Transverse colon (tissue), 4 donors: Measurements from ENCODE around the gene RPS2. TPM values are rescaled to one million over a fixed set of nuclear protein-coding genes. Genes with fewer than 3 reads are reported as not detected.

Source experiments
- DNase-seq: peaks from one replicate; pipeline ENCODE4 v3.0.0-alpha.2; 2019
- H3K27ac ChIP-seq, 4 donors: fragments of 200-600 bp; sonication (generic); 2 replicates each; pipeline ENCODE4 v1.5.1; 2016 to 2018; ENCODE audit warnings: inconsistent platforms in 4 of 4
- H3K27me3 ChIP-seq: fragments of 200-600 bp; sonication (generic); 2 replicates; pipeline ENCODE4 v1.5.1; 2017; ENCODE audit warnings: inconsistent platforms
- H3K36me3 ChIP-seq, 4 donors: fragments of 200-600 bp; sonication (generic); 2 replicates each; pipeline ENCODE4 v1.5.1; 2017 to 2019; ENCODE audit warnings: inconsistent platforms in 4 of 4
- H3K4me1 ChIP-seq, 4 donors: fragments of 200-600 bp; sonication (generic); 2 replicates each; pipeline ENCODE4 v1.5.1; 2017 to 2020; ENCODE audit warnings: inconsistent platforms in 4 of 4
- H3K4me3 ChIP-seq, 4 donors: fragments of 200-600 bp; sonication (generic); 1 replicate in 1 of 4; 2 replicates in 3 of 4; pipeline versions ENCODE4 v1.5.1 to v1.6.1; 2017 to 2019; ENCODE audit warnings: inconsistent platforms in 4 of 4
- H3K9me3 ChIP-seq, 2 donors: fragments of 200-600 bp; sonication (generic); 2 replicates each; pipeline ENCODE4 v1.5.1; 2017 to 2019; ENCODE audit warnings: inconsistent platforms in 2 of 2
- EP300 ChIP-seq: sonication (generic); formaldehyde crosslinking; IDR thresholded peaks from one replicate; pipeline ENCODE4 v1.6.1; 2017; ENCODE audit warnings: antibody characterized with exemption, low read depth
- POLR2A ChIP-seq: fragments of 450-650 bp; IDR thresholded peaks from one replicate; pipeline ENCODE4 v1.6.1; 2016; ENCODE audit warnings: antibody characterized with exemption, mild to moderate bottlenecking, moderate library complexity
- POLR2AphosphoS5 ChIP-seq, 3 donors: sonication (generic); formaldehyde crosslinking; IDR thresholded peaks; one replicate each; pipeline ENCODE4 v1.6.1; 2016; ENCODE audit warnings: antibody characterized with exemption in 3 of 3
- WGBS, 2 donors: methylation state at CpG; one replicate each; pipeline ENCODE4 v1.1.5; 2018; ENCODE audit warnings: low coverage in 1 of 2; 5-methylcytosine and 5-hydroxymethylcytosine counted together
- in situ Hi-C, 4 donors: fragments of 200-750 bp; cut with MboI; loops; one replicate each; pipeline versions ENCODE4 v1.15.0 to v1.15.1; 2017; ENCODE audit warnings: low sequenced_read_pairs in 3 of 4, low pct_ligation_motif_present in 1 of 4, low pct_unique_long_range_greater_than_20kb in 1 of 4
- intact Hi-C: fragments of 100-400 bp; cut with DNase I; formaldehyde crosslinking; loops from one replicate; pipeline ENCODE4 v1.15.1; 2023; ENCODE audit warnings: low total_unique reads
- total RNA-seq, 4 donors: library from RNA; depleted of rRNA; stranded (reverse); fragments of >200 nt; gene quantifications; one replicate each; pipeline ENCODE4 v1.1.0, GENCODE V29; 2016
- TF ChIP-seq, protein P1 (sequence below), 5 experiments: fragments of 200-600 bp in 3 of 5; fragments of 450-650 bp in 2 of 5; sonication (generic) in 3 of 5; IDR thresholded peaks; 1 replicate in 2 of 5; 2 replicates in 3 of 5; pipeline ENCODE4 v1.5.1; 2016 to 2017; ENCODE audit warnings: antibody characterized with exemption in 5 of 5, inconsistent platforms in 3 of 5, mild to moderate bottlenecking in 2 of 5, moderate library complexity in 1 of 5

Gene RPS2
- total RNA-seq, 4 donors from 2014 or later = 896 to 2,085 (median 1,613) TPM

DNA sequence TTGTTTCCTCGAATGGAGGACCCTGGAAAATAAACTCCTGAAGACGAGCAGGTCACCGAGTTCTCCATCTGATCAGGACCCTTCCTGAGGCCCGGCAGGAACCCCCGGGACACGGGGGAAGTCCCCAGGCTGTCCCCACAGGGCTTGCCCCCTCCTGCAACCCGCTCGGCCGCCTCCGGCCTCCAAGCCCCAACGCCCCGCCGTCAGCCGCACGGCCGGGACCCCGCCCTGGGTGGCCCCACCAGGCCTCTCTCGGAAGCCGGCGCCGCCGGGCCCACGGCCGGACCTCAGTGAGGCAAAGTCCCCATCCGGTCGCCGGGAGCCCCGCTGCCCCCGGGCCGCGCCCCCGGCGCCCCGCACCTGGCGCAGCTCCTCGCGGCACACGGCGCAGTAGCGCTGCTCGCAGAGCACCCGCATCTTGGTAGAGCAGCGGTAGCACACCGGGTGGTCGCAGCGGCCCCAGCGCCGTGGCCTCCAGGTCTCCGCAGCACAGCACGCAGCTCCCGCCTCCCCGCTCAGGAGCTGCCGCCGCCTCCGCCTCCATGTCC, 44.6 kb upstream of the RPS2 start:
- H3K27me3 ChIP-seq = no peaks in the 10 kb centered on the region
- H3K4me3 ChIP-seq = peak overlapping the region; percentile 78 to 98 (median 85)
- in situ Hi-C loops (loop anchor here in 1 of 4 donors (25.0 kb wide), 1 partner anchor 128 kb away; the partner anchor contains the start of genes PKD1 and RAB26), intact Hi-C loops (loop anchor here (10.0 kb wide), 1 partner anchor 226 kb away; the partner anchor contains the start of gene DNASE1L2)
- no peaks in the 10 kb centered on the region for H3K36me3 ChIP-seq
- DNase-seq = no peak
- H3K9me3 ChIP-seq = no peaks in the 10 kb centered on the region
- H3K27ac ChIP-seq = peak overlapping the region; percentile 93 to 98 (median 94)
- H3K4me1 ChIP-seq = peaks cover 28 to 49% (median 41%) of the 10 kb centered on the region in 4 donors
- TF ChIP-seq, protein P1, sequence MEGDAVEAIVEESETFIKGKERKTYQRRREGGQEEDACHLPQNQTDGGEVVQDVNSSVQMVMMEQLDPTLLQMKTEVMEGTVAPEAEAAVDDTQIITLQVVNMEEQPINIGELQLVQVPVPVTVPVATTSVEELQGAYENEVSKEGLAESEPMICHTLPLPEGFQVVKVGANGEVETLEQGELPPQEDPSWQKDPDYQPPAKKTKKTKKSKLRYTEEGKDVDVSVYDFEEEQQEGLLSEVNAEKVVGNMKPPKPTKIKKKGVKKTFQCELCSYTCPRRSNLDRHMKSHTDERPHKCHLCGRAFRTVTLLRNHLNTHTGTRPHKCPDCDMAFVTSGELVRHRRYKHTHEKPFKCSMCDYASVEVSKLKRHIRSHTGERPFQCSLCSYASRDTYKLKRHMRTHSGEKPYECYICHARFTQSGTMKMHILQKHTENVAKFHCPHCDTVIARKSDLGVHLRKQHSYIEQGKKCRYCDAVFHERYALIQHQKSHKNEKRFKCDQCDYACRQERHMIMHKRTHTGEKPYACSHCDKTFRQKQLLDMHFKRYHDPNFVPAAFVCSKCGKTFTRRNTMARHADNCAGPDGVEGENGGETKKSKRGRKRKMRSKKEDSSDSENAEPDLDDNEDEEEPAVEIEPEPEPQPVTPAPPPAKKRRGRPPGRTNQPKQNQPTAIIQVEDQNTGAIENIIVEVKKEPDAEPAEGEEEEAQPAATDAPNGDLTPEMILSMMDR (IDR thresholded peaks at IDR 0.05) = no peak
- no peak for TF ChIP-seq POLR2AphosphoS5 (IDR thresholded peaks at IDR 0.05)
- TF ChIP-seq EP300 = no peak
- no peak for TF ChIP-seq POLR2A
- WGBS, 2 donors = 0% methylated on average over 3 of the region's 55 CpGs; no CpG with 5 or more reads in 1 of the 2 donors

DNA sequence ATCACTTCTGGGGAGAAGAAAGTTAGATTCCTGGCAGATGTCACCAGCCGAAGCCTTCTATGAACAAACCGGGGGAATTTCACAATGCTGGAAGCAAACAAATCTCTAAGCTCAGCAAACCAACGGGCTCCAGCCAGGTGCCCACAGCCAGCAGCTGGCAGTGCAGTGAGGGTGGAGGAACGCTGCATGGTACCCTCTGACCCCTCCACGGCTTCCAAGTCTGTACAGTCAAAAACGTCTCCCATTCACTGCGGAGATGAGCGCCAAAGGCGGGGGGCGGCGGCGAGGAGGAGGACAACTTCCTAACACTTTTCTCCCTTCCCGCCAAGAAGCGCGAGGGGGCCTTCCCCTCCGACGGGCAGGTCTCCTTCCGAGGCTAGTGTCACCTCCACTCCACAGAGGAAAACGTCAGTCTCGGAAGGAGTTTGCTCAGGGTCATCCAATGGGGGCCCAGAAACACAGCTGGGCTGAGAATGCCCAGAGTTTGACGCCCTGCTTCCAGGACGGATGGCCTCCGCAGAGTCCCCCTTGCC, 44.1 kb upstream of the RPS2 start:
- in situ Hi-C loops = loop anchor here in 1 of 4 donors (25.0 kb wide), 1 partner anchor 129 kb away; the partner anchor contains the start of genes PKD1 and RAB26
- Histone ChIP-seq H3K27ac (peak overlapping the region; percentile 93 to 98 (median 94)), H3K36me3 (no peaks in the 10 kb centered on the region), H3K27me3 (no peaks in the 10 kb centered on the region), H3K4me3 (peak overlapping the region; percentile 78 to 98 (median 85)), H3K4me1 (peaks cover 34 to 54% (median 46%) of the 10 kb centered on the region in 4 donors), H3K9me3 (no peaks in the 10 kb centered on the region)
- WGBS, 2 donors = 1% methylated on average over 23 of the region's 23 CpGs; no CpG with 5 or more reads in 1 of the 2 donors
- DNase-seq = no peak
- intact Hi-C loops = loop anchor here (10.0 kb wide), 1 partner anchor 226 kb away; the partner anchor contains the start of gene DNASE1L2
- TF ChIP-seq, protein P1 (IDR thresholded peaks at IDR 0.05) = peak in 1 of 5 experiments; percentile 7
- no peak for TF ChIP-seq POLR2AphosphoS5 (IDR thresholded peaks at IDR 0.05)

DNA sequence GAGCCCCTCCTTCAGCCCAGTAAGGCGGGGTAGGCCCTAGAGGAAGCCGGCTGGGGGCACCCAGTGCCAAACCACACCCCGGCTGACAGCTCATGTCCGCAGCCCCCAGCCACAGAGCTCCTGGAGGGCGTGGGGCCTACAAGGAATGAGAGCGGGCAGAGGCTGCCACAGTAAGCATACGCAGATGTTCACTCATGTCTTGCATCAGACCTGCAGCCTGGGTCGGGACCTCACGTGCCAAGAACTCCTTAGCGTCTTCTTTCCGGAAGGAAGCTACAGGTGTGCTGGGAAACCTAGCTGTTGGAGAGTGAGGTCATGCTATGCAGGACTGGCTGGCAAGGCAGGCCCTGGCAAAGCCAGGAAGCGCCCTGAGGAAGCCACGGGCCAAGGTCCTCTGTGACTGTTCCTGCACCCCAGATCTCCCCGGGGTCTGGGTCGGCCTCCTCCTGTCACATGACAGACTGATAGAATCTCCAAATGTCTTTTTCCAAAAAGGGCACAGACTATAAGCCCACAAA, 43.4 kb upstream of the RPS2 start:
- no peaks in the 10 kb centered on the region for H3K9me3 ChIP-seq
- TF ChIP-seq POLR2AphosphoS5 (IDR thresholded peaks at IDR 0.05) (peak; percentile 16 to 66 (median 65)), EP300 (no peak), POLR2A (peak; percentile 52)
- TF ChIP-seq, protein P1 (IDR thresholded peaks at IDR 0.05) = no peak
- peaks cover 36 to 57% (median 49%) of the 10 kb centered on the region in 4 donors for H3K4me1 ChIP-seq
- H3K4me3 ChIP-seq = peak overlapping the region in 3 of 4 donors; percentile 78 to 98 (median 82)
- peak; percentile 68 for DNase-seq
- no peaks in the 10 kb centered on the region for H3K36me3 ChIP-seq
- 11 to 32% methylated on average over 4 to 15 of the region's 15 CpGs for WGBS, 2 donors
- H3K27ac ChIP-seq = peak overlapping the region; percentile 93 to 98 (median 94)
- no peaks in the 10 kb centered on the region for H3K27me3 ChIP-seq
- in situ Hi-C loops (loop anchor here in 1 of 4 donors (25.0 kb wide), 1 partner anchor 129 kb away; the partner anchor contains the start of genes PKD1 and RAB26), intact Hi-C loops (loop anchor here (10.0 kb wide), 1 partner anchor 227 kb away; the partner anchor contains the start of gene DNASE1L2)
